HG02798 (cell line): ENCODE results near the gene DDX49.

Source experiments
- ATAC-seq: cut with Tn5 transposase; IDR thresholded peaks from one replicate; pipeline ENCODE4 v1.9.1; 2021; ENCODE audit warnings: mild to moderate bottlenecking; ENCODE audit not compliant: unreplicated experiment, poor library complexity

Gene DDX49

GRCh38 chr19:18966307-18966706 lies 46.8 kb downstream of the DDX49 start:
- no peak for ATAC-seq

- no peak for ATAC-seq
Measured at GRCh38 chr19:18967358-18968146, 48.0 kb downstream of the DDX49 start.

- ATAC-seq, result no peak
Measured at GRCh38 chr19:18969931-18970659, 50.6 kb downstream of the DDX49 start.

- ATAC-seq, result no peak
Measured at GRCh38 chr19:18972301-18972811, 52.8 kb downstream of the DDX49 start.

- ATAC-seq, result no peak
Measured at GRCh38 chr19:18972851-18973250, 53.3 kb downstream of the DDX49 start.

GRCh38 chr19:18975011-18975410 lies 55.5 kb downstream of the DDX49 start:
- no peak for ATAC-seq

- ATAC-seq, result no peak
Measured at GRCh38 chr19:18975869-18976268, 56.4 kb downstream of the DDX49 start.
